Activated CD4-positive, CD25-positive, alpha-beta regulatory T cell treated with anti-CD3 and anti-CD28 coated beads, Interleukin-2, amount 50 U/mL, for 16 hours (primary cell): Measurements from ENCODE around the gene B3GAT3.
"Not testable (repeated sequence)": the region's sequence is repeated elsewhere in the genome, so short reads cannot be mapped to it uniquely, and the experiment has no call there.

Experiments used
- DNase-seq: peaks from one replicate; pipeline ENCODE4 v3.0.0-alpha.2; 2020; ENCODE audit warnings: low read depth, low spot score

The B3GAT3 gene

DNA sequence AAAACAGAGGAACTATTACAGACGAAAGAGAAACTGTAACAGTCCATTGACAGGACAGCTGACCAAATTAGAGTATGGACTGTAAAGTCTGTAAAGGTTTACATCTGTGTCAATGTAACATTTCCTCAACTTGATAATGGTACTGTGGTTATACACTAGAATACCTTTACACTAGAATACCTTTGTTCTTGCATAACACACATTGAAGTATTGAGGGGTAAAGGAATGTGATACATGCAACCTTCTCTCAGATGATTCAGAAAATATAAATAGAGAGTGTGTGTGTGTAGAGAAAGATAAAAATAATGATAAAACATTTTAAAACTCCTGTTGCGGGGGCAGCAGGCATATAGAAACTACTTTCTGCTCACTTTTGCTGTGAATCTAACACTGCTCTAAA is 42.5 kb downstream of the B3GAT3 start:
- DNase-seq: no peak

- DNase-seq: no peak
Measured at GRCh38 chr11:62578541-62578940, 43.2 kb downstream of the B3GAT3 start.

DNA sequence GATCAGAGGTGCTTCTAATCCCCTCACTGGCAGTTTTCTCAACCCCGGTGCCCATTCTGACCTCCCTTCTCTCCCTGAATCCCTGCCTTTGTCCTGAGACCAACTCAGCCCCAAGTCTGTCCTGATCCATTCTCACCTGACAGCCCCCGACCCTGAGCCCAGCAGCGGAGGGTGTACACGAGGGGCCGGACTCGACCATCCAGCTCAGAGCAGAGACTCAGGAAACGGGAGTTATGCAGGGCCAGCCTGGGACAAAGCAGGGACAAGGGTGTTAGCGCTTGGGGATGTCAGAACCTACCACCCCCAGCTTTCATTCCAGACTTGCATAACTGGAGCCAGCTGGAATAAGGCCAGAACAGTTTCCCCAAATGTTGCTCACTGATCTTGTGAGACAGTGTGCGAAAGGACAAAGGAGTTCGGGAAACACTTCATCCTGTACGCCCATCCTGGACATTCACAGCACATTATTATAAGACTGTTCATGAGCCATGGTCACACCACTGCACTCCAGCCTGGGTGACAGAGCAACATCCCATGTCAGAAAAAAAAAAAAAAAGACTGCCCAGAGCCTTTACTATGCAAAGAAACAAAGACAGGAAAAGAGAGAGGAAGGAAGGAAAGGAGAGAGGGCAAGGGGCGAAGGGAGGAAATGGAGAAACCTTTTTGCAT is 44.6 kb downstream of the B3GAT3 start:
- no peak for DNase-seq

GRCh38 chr11:62575837-62576236 is 45.9 kb downstream of the B3GAT3 start:
- no peak for DNase-seq

GRCh38 chr11:62575156-62575555 is 46.6 kb downstream of the B3GAT3 start:
- no peak for DNase-seq

DNA sequence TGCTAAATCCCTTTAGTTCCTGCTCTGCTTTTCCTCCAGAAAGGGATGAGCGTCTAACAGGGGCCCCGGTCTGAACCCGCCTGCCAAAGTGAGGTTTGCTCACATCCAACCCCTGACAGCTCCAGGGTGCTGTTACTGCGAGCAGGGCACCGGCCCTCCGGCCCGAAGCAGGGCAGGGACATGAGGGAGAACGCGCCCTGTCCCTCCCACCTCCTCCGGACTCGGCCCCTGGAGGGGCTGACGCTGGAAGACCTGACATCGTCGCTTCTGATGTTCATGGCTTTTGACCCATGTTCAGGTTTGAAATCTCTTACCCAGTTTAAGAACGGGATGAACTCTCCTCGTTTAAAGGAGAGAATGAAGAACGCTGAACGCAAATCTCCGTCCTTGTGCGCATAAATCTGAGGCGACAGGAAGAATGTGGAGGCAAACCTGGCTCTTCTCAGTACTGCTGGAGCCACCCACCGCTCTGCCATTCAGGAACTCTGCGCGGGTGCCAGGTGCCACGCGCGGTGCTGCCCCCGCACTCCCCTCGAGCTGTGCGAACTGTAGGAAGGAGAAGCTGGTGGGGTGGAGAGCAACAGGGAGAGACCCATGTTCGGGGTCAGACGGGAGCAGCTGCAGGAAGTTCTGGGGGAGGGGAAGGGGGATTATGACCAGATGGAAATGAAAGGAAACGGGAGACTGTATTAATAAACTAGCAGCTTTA is 47.3 kb downstream of the B3GAT3 start:
- no peak for DNase-seq

GRCh38 chr11:62573592-62574362 is 48.0 kb downstream of the B3GAT3 start, which contains the start of gene EEF1G:
Gene EEF1G, minus strand, starts transcription at chr11:62573891. Its CDS starts 49 bp downstream, at chr11:62573842.
- DNase-seq: peak; percentile 96

- DNase-seq: no peak
Measured at GRCh38 chr11:62573006-62573591, 48.7 kb downstream of the B3GAT3 start.

DNA sequence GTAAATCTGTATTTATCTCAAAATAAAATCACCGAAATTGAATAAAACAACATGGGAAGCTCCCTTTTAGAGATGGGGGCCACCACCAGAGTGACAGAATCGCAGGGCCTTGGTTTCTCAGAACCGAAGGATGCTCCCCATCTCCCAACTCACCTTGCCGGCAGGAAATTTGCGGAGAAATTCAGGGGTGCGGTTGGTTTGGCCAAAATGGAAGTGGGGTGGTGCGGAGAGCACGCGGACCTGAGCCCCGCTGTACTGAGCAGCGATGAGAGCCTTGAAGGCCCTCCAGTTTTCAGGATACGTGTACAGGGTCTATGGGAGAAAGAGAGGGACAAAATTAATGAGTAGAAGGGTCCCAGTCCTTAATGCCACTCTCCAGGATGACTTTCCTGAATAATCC is 49.4 kb downstream of the B3GAT3 start:
- no peak for DNase-seq

DNA sequence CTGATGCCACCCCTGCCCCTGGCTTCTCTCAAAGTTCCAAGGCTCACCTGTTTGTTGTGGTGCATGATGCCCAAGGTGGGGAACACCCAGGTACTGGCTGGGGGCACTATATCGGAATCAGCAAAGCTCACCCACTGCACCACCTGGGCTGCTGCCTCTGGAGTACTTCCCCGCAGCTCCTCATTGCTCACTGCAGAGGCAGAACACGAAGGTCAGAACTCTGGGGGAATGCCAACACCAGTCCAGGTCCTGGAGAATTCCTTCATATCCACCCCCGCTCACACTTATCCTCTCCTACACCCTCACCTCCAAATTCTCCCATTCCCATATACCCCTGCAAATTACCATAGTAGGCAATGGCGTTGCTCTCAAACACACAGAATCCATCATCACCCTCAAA is 50.3 kb downstream of the B3GAT3 start:
- DNase-seq: not testable (repeated sequence)

DNA sequence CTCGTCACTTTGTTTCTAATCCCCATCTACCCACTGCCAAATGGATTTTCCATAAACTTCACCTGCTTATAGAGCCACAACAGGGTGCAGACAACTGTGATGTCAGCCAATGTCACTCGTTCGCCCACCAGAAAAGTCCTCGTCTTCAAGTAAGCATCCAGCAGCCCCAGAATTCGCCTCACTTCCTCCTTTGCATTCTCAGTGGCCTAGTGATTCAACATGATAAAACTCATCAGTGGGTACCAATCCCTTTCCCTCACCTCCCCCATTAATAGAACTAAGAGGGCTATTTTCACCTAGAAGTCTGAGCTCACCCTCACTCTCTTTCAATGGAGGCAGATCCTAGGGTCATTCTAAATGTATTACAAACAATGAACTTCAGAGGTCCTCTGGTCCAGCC is 50.9 kb downstream of the B3GAT3 start:
- DNase-seq: not testable (repeated sequence)

DNA sequence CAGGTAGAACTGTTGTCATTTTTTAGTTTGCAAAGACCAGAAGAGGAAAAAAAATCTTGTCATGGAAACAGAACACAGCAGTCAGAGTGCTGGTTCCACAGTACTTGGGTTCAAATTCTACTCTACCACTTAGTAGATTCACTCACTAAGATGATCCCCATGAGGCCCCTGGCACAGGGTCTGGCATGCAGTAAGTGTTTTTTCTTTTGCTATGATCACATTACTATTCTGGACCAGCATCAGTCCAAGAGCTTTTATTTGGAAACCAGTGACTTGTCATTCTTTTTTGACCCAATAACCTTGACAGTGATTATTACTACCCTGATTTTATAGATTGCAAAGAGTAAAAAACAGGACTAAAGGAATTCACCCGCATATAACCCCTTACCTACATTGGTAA is 52.2 kb downstream of the B3GAT3 start:
- no peak for DNase-seq

- no peak for DNase-seq
Measured at GRCh38 chr11:62567018-62567633, 54.7 kb downstream of the B3GAT3 start.

DNA sequence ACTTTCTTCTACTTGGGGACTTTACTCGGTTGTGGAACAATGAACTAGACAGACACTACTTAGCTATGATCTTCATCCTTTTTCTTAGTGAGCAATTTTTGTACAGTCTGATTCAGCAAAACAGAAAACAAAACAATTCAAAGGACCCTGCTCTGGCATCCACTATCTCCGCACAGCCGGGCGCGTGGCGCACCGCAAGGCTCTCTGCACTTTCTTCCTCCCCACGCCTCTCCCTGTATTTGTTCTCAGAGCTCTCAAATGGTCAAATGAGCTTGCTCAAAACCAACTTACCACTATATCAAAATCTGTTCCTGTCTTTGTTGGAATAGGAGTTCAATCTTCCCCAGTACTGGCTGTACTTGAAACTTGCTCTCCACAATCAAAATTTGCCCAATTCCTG is 55.5 kb downstream of the B3GAT3 start:
- no peak for DNase-seq
